GM19468 (cell line): ENCODE data around the gene PPIH.
"Not testable (repeated sequence)": the region's sequence is repeated elsewhere in the genome, so short reads cannot be mapped to it uniquely, and the experiment has no call there.

Experiments used
- ATAC-seq: cut with Tn5 transposase; IDR thresholded peaks from one replicate; pipeline ENCODE4 v1.9.1; 2021; ENCODE audit warnings: mild to moderate bottlenecking, moderate library complexity, moderate number of reproducible peaks; ENCODE audit not compliant: unreplicated experiment; ENCODE audit errors: extremely low read depth

Gene PPIH

DNA sequence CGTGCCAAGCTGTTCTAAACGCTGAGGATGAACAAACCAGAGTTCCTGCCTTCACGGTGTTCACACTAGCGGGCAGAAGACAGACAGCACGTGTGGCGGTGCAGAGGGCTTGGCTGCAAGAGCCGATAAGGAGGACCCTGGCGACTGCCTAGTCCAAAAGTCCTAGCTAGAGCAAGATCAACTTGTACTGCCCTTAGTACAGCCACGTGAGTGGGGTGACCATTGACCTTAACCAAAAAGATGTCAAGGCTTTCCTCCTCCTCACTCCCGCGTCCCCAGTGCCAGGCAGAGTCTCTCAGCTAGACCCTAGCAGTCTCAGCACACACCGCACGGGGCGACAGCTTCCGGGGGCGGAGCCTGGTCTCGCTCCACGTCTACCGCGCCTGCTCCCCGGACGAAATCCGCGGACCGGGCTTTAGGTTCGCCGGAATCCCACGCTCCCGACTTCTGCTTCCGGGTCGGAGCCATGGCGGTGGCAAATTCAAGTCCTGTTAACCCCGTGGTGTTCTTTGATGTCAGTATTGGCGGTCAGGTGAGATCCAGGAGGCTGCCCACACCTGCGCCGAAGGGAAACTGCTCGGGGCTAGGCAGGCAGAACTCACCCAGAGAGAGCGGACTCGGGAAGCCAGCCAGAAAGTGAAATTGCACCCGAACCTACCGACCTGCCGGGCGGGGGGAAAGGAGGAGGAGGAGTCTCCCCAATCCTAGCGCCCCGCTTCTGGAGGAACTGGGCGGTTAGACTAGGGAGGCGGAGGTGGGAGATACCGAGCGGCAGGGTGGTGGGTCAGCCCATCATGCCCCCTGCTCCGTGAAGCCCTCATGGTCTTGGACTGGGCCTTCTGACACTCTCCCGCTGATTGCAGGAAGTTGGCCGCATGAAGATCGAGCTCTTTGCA lies at the start of gene PPIH:
TSS of gene PPIH (plus strand) at position 443 of the 896 bp plus-strand sequence. CDS start at position 467, 24 bp downstream.
- ATAC-seq, result peak; percentile 87

- no peak for ATAC-seq
Observed at GRCh38 chr1:42613803-42614131, 44.5 kb upstream of the PPIH start.

- ATAC-seq, result no peak
Observed at GRCh38 chr1:42618866-42619265, 39.4 kb upstream of the PPIH start.

GRCh38 chr1:42620307-42620706 lies 37.9 kb upstream of the PPIH start:
- ATAC-seq, result no peak

- not testable (repeated sequence) for ATAC-seq
Observed at GRCh38 chr1:42621180-42621579, 37.0 kb upstream of the PPIH start.

DNA sequence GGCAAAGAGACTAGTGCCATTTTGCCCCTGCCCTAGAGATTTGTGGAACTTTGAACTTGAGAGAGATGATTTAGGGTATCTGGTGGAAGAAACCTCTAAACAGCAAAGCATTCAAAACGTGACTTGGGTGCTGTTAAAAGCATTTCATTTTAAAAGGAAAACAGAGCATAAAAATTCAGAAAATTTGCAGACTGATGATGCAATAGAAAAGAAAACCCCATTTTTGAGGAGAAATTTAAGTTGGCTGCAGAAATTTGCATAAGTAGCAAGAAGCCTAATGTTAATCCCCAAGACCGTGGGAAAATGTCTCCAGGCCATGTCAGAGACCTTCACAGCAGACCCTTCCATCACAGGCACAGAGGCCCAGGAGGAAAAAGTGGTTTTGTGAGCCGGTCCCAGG lies 31.0 kb upstream of the PPIH start:
- ATAC-seq, result not testable (repeated sequence)

DNA sequence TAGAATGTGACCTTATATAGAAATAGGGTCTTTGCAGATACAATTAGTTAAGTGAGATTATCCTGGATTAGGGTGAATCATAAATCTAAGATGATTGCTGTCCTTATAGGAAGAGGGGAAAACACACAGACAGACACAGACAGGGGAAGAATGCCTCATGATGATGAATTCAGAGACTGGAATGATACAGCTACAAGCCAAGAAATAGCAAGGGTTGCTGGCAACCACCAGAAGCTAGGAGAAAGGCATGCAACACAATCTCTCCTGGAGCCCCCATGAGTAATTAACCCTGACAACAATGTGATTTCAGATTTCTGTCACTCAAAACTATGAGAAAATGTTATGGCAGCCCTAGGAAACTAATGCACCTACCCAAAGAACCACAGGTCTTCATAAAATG lies 19.1 kb upstream of the PPIH start:
- ATAC-seq, result no peak

DNA sequence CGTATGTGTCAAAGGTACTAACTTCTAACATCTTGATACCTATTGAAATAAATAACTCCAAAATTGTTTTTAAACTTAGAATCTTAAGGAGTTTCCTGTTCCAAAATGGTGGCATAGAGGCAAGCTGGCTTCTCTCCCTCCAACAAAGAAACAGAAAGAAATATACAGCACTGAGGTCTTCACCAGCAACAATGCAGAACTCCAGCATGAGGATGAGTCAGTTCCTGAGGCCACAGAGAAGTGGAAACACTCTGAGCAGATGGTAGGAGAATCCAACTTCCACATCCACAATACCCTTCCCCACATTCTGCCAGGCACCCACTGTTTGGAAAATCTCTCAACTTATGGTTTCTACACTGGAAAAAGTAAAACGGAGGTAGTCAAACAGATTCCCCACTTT lies 12.2 kb upstream of the PPIH start:
- no peak for ATAC-seq

- no peak for ATAC-seq
Observed at GRCh38 chr1:42657201-42657600, 1.0 kb upstream of the PPIH start.

GRCh38 chr1:42658877-42659337 lies 684 bp downstream of the PPIH start:
- no peak for ATAC-seq

DNA sequence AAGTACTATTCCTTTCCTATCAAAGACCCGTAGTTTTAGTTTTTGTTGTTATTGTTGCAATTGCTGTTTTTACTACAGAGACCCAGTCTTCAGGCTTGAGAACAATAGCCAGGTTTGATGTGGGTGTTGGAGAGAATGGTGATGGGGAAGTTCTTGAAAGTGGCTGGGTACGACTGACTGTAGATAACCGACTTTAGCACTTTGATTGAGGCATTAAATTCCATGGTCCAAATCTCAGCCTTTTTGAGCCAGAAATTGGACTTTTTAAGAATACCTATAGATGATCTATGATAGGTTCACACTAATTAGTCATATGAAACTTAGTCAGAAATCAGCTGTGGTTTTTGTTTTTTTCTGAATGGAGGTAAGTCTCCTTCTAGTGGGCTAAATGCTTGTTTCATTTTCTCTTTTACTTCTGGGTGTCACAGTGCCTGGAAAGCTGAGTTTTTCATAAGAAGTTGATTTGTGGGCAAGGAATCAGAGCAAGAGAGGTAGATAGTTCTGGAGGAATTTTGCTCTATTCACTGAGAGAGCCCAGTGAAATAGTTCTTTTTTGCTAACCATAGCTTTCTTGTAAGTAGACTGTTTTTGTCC lies 2.8 kb downstream of the PPIH start:
- ATAC-seq, result no peak

GRCh38 chr1:42669936-42670335 lies 11.7 kb downstream of the PPIH start:
- ATAC-seq, result no peak

DNA sequence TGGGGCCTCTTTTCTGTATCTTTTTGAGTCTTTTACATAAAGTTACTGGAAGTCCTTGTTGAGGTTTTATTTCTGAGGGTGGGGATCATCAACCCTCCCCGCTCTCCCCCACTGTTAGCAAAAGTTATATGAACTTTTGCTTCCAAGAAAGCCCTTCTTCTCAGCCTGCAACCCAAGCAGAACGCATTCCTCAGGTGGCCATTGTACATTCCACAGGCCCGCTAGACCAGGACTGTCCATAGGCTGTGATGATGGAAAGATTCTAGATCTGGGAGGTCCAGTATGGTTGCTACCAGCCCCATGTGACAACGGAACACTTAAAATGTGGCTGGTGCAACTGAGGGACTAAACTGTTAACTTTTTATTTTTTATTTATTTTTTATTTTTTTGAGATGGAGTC lies 12.2 kb downstream of the PPIH start:
- no peak for ATAC-seq

DNA sequence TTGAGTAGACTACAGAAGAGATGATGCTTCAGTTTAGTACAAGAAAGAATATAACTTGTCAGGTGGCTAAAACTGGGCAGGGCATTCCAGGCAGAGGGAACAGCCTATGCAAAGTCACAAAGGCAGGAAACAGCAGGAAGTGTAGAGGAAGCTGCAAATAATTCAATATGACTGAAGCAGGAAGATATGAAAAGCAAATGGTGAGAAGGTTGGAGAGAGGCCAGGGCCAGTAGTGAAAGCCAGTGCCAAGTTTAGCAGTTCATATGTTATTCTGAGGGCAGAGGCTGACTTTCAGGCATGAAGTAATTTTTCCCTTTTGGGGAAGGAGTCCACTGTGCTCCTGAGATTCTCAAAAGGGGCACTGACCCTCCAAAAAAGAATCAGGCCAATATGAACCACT lies 16.0 kb downstream of the PPIH start:
- ATAC-seq, result no peak

DNA sequence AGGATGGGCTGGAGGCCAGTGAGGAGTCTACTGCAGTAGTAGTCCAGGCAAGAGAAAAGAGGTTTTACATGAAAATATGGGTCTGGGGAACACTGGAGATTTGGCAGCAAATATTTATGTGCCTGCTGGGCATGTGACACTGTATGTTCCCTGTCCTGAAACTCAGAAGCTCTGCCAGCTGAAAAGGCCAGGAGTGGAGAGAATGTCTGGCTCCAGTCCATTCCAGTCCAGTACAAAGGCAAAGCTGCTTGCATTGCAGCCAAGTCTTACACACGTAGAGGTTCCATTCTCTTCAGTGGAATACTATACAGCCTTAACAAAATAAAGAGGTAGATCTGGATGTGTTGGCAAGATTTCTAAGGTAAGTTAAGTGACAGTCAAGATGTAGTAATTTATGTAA lies 16.5 kb downstream of the PPIH start:
- ATAC-seq, result no peak

- ATAC-seq, result no peak
Observed at GRCh38 chr1:42675467-42675866, 17.2 kb downstream of the PPIH start.

- no peak for ATAC-seq
Observed at GRCh38 chr1:42676534-42677087, 18.4 kb downstream of the PPIH start.

GRCh38 chr1:42679364-42679983 lies 21.3 kb downstream of the PPIH start:
- ATAC-seq, result no peak

- ATAC-seq, result no peak
Observed at GRCh38 chr1:42680055-42680454, 21.8 kb downstream of the PPIH start.

- ATAC-seq, result no peak
Observed at GRCh38 chr1:42680921-42681683, 22.9 kb downstream of the PPIH start.
